Subcutaneous preadipocyte (primary cell): ENCODE data around the gene GCG. TPM values are rescaled to one million over a fixed set of nuclear protein-coding genes. Genes with fewer than 3 reads are reported as not detected.

Experiments
- total RNA-seq: library from RNA; depleted of rRNA; stranded (reverse); fragments of >200 nt; gene quantifications from 2 replicates; pipeline ENCODE4 v1.2.3, GENCODE V29; 2012

GCG gene
- total RNA-seq: not detected in 2 replicates

DNA sequence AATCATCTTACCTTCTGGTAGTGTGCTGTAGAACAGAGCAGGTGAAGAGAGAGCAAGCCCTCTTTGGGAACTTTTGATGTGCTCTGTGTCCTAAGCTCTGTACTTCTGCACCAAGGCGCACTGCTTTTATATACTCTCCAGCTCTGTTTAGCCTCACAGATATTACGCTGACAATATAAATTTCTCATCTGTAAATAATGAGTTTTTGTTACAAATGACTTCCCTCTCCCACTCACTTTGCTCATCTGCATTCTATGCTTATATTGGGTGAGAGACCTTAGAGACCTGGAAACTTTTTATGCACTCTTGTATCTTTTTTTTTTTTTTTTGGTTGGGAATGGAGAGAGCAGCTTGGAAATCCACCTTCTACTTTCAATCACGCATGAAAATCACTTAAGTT lies at the start of gene GCG:
GCG (minus strand) TSS at position 101 of the 400 bp plus-strand sequence. CDS start 3,069 bp downstream, outside the sequence.

Other genes with a start within 250 kb of the GCG start
- 214 and 266 TPM in 2 replicates for gene DPP4, start 78.0 kb downstream of the GCG start, total RNA-seq
- 91.3 and 134 TPM in 2 replicates for gene FAP, start 91.2 kb upstream of the GCG start, total RNA-seq
- 3.1 and 4.0 TPM in 2 replicates for gene IFIH1, start 166.4 kb upstream of the GCG start, total RNA-seq
- gene GCA, start 191.9 kb upstream of the GCG start, total RNA-seq: 1.8 and 3.3 TPM in 2 replicates